Measurements from ENCODE around the gene PWWP2B.

PWWP2B gene

GRCh38 chr10:132449051-132449810 lies 52.2 kb downstream of the PWWP2B start:
- DNase-seq: no peak

GRCh38 chr10:132449811-132450181 lies 52.8 kb downstream of the PWWP2B start:
- no peak for DNase-seq

GRCh38 chr10:132450466-132450824 lies 53.4 kb downstream of the PWWP2B start:
- DNase-seq: no peak

- DNase-seq: no peak
Measured at GRCh38 chr10:132450825-132451505, 54.0 kb downstream of the PWWP2B start.

GRCh38 chr10:132451506-132452215 lies 54.7 kb downstream of the PWWP2B start:
- DNase-seq: no peak

- DNase-seq: no peak
Measured at GRCh38 chr10:132452216-132452650, 55.2 kb downstream of the PWWP2B start.

GRCh38 chr10:132452651-132453469 lies 55.9 kb downstream of the PWWP2B start:
- DNase-seq: peak in 1 of 2 experiments; percentile 29

GRCh38 chr10:132453470-132453861 lies 56.5 kb downstream of the PWWP2B start:
- no peak for DNase-seq

GRCh38 chr10:132454296-132455198 lies 57.5 kb downstream of the PWWP2B start:
- DNase-seq: no peak

GRCh38 chr10:132455441-132455971 lies 58.5 kb downstream of the PWWP2B start:
- no peak for DNase-seq

- no peak for DNase-seq
Measured at GRCh38 chr10:132455986-132456847, 59.2 kb downstream of the PWWP2B start.

GRCh38 chr10:132456881-132457280 lies 59.9 kb downstream of the PWWP2B start:
- no peak for DNase-seq

GRCh38 chr10:132457328-132458070 lies 60.5 kb downstream of the PWWP2B start:
- no peak for DNase-seq

GRCh38 chr10:132458071-132458585 lies 61.1 kb downstream of the PWWP2B start:
- no peak for DNase-seq

GRCh38 chr10:132458586-132459300 lies 61.7 kb downstream of the PWWP2B start:
- no peak for DNase-seq

- DNase-seq: no peak
Measured at GRCh38 chr10:132459301-132460003, 62.5 kb downstream of the PWWP2B start.

- DNase-seq: no peak
Measured at GRCh38 chr10:132460071-132460470, 63.1 kb downstream of the PWWP2B start.

- DNase-seq: no peak
Measured at GRCh38 chr10:132460691-132461090, 63.7 kb downstream of the PWWP2B start.

All from SW 1271 (cell line).